GM21381 (cell line): ENCODE results near the gene PRSS21.

Source experiments
- ATAC-seq: cut with Tn5 transposase; IDR thresholded peaks from one replicate; pipeline ENCODE4 v1.9.1; 2021; ENCODE audit warnings: mild to moderate bottlenecking, moderate library complexity; ENCODE audit not compliant: unreplicated experiment

Gene PRSS21

DNA sequence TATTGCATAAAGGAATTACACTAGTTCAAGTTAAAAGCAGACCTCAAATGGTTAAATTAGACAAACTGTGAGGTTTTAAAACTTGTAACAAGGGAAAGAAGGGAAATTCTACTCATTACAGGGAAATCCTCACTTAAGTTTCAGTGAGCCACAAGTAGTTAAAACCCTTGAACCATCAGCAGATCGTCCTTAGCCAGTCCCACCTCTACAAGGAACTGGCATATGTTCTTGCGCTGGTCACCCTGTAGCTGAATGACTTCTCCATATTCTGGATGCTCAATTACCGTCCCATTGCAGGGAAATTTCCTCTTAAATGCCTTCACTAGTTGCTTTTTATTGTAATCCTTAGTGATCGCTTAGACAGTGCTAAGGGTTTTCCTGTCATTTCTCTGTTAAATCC, 5.5 kb downstream of the PRSS21 start:
- no peak for ATAC-seq

- ATAC-seq = no peak
These were observed 7.6 kb downstream of the PRSS21 start for GRCh38 chr16:2824626-2825025.

DNA sequence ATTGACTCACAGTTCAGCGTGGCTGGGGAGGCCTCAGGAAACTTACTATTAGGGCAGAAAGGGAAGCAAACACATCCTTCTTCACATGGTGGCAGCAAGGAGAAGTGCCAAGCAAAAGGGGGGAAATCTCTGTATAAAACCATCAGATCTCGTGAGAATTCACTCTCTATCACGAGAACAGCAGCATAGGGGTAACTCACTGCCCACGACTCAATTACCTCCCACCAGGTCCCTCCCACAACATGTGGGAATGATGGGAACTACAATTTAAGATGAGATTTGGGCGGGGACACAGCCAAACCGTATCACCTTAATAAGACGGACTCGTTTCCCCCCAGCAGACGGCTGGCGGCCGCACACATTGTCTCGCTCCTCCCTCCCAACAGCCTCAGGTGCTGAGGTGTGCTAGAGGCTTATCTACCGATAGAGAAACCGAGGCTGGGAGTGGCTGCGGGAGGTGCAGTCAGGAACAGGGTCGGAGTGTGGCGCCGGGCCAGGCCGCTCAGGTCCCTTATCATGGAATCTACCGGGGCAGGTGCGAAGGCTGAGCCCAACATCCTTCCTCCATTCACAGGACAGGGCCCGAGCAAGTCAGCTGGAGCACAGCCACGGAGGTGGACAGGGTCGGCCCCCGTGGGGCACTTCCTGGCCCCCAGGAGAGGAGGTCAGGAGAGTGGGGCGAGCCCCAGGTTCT, 8.2 kb downstream of the PRSS21 start:
- ATAC-seq = no peak

GRCh38 chr16:2825906-2826305, 8.9 kb downstream of the PRSS21 start:
- no peak for ATAC-seq

- ATAC-seq = no peak
These were observed 9.7 kb downstream of the PRSS21 start for GRCh38 chr16:2826591-2827373.

- ATAC-seq = no peak
These were observed 10.3 kb downstream of the PRSS21 start for GRCh38 chr16:2827374-2827791.

DNA sequence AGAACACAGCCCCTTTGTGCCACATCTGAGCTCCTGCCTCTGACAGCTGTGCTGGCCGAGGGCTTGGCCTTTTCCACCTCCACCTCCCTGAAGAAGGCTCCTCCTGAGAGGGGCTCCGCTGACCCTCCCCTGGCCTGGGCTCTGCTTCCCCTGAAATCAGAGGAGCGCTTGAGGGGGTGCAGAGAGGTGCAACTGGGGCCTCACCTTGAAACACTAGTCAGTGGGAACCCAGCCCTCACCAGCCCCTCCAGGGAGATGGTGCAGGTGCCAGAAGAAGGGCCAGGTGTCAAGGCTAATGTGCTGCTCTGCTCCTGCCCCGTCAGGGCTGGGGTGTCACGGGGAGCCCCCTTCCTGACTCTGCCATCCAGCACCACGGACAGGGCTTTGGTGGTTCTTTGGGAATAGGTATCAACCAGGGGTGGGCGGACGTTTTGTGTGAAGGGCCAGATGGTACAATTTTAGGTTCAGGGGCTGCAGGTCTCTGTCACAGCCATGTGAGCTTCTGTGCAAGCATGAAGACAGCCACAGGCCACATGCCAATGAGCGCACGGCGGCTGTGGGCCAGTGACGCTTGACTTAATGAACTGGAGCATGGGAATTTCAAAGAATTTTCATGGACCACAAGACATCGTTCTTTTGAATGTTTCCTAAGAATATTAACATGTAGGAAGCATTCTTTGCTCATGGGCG, 10.9 kb downstream of the PRSS21 start:
- ATAC-seq = no peak

- no peak for ATAC-seq
These were observed 11.4 kb downstream of the PRSS21 start for GRCh38 chr16:2828521-2828840.

DNA sequence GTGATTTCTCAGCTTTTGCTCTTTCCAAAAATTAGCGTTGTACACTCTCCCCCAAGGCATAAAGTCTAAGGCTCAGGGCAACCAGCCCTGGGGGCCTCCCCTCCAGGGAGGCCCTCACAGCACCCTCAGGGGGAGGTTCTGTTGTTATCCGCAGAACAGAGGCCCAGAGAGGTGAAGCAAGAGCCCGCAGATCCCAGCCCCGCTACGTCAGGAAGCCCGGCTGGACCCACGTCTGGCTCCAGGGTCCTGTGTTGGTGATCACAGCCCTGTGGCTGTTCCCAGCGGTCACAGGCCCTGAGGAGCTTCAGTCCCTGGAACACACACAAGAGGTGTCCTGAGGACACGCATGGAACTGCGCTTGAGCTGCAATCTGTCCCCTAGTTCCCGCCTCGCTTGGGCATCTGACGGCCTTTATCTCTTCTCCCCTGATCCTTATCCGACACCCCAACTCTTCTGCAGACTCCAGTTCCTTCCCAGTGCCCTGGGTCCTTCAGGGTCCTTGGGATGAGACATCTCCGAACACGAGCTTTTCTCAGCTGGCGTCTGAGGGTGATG, 11.9 kb downstream of the PRSS21 start:
- ATAC-seq = no peak

GRCh38 chr16:2829501-2830354, 12.7 kb downstream of the PRSS21 start, which contains the start of gene ZG16B:
Gene ZG16B (plus strand): TSS chr16:2830303. CDS start chr16:2830442, 139 bp downstream.
- ATAC-seq = no peak

DNA sequence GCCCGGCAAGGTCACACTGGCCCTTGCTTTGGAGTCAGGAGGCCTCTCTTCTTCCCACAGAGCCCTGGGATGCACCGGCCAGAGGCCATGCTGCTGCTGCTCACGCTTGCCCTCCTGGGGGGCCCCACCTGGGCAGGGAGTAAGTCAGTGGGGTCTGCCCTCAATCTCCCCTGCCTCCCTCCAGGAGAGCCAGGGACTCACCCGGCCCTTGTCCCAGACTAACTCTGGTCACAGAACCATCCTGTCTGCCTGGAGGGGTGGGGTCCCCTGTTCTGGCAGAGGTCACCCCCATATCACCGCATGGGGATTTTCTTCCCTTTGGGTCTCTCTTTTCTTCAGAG, 13.3 kb downstream of the PRSS21 start:
- no peak for ATAC-seq

GRCh38 chr16:2831203-2831602, 14.2 kb downstream of the PRSS21 start:
- no peak for ATAC-seq

DNA sequence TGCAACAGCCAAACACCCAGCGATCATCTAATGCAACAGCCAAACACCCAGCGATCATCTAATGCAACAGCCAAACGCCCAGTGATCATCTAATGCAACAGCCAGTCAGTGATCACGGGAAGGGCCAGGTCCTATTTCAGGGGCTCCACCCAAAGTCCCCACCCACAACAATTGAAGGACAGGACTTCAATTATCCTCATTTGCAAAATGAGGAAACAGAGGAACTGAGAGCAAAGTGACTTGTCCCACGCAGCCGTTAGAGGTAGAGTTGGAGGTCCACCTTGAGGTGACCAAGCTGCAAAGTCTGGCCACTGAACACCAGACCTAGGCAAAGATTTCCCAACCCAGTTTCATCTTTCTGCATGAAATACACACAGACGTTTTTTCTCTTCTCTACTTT, 16.7 kb downstream of the PRSS21 start:
- ATAC-seq = no peak

DNA sequence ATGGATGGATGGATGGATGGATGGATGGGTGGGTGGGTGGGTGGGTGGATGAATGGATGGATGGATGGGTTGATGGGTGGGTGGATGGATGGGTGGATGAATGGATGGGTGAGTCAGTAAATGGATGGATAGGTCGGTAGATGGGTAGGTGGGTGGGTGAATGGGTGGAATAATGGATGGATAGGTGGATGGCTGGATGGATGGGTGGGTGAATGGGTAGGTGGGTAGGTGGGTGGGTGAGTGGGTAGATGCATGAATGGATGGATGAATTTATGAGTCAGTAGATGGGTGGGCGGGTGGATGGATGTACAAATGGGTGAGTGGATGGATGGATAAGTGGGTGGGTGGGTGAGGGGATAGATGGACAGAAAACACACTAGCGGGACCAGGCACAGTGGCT, 17.9 kb downstream of the PRSS21 start:
- ATAC-seq = no peak

- no peak for ATAC-seq
These were observed 18.8 kb downstream of the PRSS21 start for GRCh38 chr16:2835638-2836493.

GRCh38 chr16:2836646-2837508, 19.8 kb downstream of the PRSS21 start:
- ATAC-seq = no peak

DNA sequence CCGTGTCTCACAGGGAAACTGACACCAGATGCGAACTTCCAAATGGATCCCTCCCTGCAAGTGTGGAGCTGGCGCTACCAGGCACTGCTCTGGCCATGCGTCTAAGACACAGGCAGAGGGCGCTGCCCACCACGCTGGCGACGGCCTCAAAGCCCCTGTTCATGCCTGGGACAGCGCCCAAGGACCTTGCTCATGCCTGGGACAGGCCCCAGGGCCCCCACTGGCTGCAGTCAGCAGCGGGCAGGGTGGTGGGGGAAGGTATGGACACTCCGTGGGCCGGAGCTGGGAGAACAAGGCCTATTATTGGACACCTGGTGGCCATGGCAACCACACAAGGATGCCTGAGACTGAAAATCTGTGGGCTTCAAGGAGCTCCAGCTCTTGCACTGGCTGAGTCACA, 21.9 kb downstream of the PRSS21 start:
- no peak for ATAC-seq

DNA sequence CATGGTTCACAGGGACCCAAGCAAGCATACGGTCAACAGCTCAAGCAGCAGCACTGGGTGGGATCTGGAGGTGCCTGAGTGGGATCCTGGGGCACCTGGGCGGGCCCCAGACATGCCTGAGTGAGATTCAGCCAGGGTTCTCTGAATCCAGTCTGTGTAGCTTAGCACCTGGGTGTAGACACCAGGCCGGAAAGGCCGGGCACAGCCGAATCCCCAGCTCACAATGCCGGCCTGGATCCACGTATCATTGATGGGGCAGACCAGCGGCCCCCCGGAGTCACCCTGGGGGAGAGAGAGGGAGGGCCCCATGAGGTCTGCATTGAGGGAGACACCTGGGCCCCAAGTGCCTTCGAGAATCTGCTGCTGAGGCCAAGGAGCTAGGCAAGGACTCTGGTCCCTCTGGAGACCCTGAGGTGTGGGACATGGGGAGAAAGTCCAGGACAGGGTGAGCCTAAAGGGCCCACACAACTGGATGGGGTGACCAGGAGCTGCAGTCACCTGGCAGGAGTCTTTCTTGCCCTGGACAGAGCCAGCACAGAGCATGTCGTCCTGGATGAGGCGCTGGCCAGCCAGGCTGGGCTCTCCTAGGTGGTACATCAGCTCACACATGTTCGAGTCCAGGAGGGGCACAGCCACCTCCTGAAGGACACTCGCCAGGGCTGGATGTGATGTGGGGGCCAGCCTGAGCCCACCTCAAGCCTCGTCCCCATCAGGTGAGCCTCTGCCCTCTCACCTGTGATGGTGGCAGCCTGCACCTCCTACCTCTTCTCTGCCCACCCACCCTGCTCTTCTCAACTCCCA, 22.8 kb downstream of the PRSS21 start:
- ATAC-seq = no peak
